OCI-LY1 (cell line): ENCODE results near the gene RBM47.

Source experiments
- CTCF ChIP-seq: fragments of 200-600 bp; sonication (generic), shearing (Covaris generic); IDR thresholded peaks from 2 replicates; pipeline ENCODE4 v1.5.1; 2017; ENCODE audit warnings: mild to moderate bottlenecking, antibody characterized with exemption, low read length, moderate library complexity, mixed read lengths
- EZH2 ChIP-seq: fragments of 200-600 bp; sonication (generic), shearing (Covaris generic); IDR thresholded peaks from 2 replicates; pipeline ENCODE4 v1.8.0; 2017; ENCODE audit warnings: borderline replicate concordance, mixed run types, mild to moderate bottlenecking, antibody characterized with exemption, low read length, moderate library complexity, mixed read lengths

DNA sequence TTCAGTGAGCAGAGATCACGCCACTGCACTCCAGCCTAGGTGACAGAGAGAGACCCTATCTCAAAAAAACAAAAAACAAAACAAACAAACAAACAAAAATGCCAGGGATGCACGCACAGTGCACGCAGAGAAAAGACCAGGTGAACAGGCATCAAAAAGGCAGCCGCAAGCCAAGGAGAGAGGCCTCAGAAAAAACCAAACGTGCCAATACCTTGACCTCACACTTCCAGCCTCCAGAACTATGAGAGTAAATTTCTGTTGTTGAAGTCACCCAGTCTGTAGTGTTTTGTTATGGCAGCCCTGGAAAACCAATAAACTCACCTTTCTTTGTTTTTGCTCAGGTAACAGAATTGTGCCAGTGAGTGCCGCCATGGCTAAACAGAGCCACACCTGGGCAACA is 228.6 kb downstream of the RBM47 start:
- TF ChIP-seq CTCF (no peak), EZH2 (no peak)
